ENCODE data around the gene UBXN2A. TPM values are rescaled to one million over a fixed set of nuclear protein-coding genes. Genes with fewer than 3 reads are reported as not detected.
A peak's percentile ranks its signal among the peaks of the same experiment; 100 is the strongest.

UBXN2A gene
- total and polyA plus RNA-seq, 3 donors from 2014 or later, result 9.4 to 18.4 (median 11.9) TPM

GRCh38 chr2:23940718-23941620 is 706 bp downstream of the UBXN2A start:
- H3K27me3 ChIP-seq, result no peaks in the 10 kb centered on the region
- DNase-seq, result peak; percentile 82
- intact Hi-C loops (cut with DNase I; ENCODE audit: low total_unique reads), result no loop called here
- peaks cover 19% of the 10 kb centered on the region for H3K4me1 ChIP-seq
- 0 to 1% methylated on average over 17 to 22 of the region's 46 CpGs for WGBS, 2 donors
- peak overlapping the region; percentile 91 to 97 for H3K27ac ChIP-seq
- no peak for TF ChIP-seq CTCF (IDR thresholded peaks at IDR 0.05)
- no peak for TF ChIP-seq POLR2A (IDR thresholded peaks at IDR 0.05)
- H3K36me3 ChIP-seq (ENCODE audit: low read depth, missing control alignments), result no peaks in the 10 kb centered on the region
- H3K4me3 ChIP-seq, result peak overlapping the region; percentile 80 to 84
- no peaks in the 10 kb centered on the region for H3K9me3 ChIP-seq

GRCh38 chr2:23941644-23942043 is 1.4 kb downstream of the UBXN2A start:
- 61 to 72% methylated on average over 8 of the region's 8 CpGs for WGBS, 2 donors
- Histone ChIP-seq H3K9me3 (no peaks in the 10 kb centered on the region), H3K4me1 (peaks cover 19% of the 10 kb centered on the region), H3K36me3 (ENCODE audit: low read depth, missing control alignments) (no peaks in the 10 kb centered on the region), H3K27ac (peak overlapping the region; percentile 91 to 97), H3K27me3 (no peaks in the 10 kb centered on the region), H3K4me3 (no peak overlapping the region)
- intact Hi-C loops (cut with DNase I; ENCODE audit: low total_unique reads), result no loop called here
- DNase-seq, result no peak
- TF ChIP-seq CTCF (IDR thresholded peaks at IDR 0.05), result no peak

GRCh38 chr2:23943666-23944065 is 3.4 kb downstream of the UBXN2A start:
- Histone ChIP-seq H3K4me1 (peaks cover 19% of the 10 kb centered on the region), H3K36me3 (ENCODE audit: low read depth, missing control alignments) (no peaks in the 10 kb centered on the region), H3K4me3 (no peak overlapping the region), H3K9me3 (no peaks in the 10 kb centered on the region), H3K27me3 (no peaks in the 10 kb centered on the region), H3K27ac (no peak overlapping the region)
- DNase-seq, result no peak
- WGBS, 2 donors, result 91 to 97% methylated on average over 11 of the region's 11 CpGs
- intact Hi-C loops (cut with DNase I; ENCODE audit: low total_unique reads), result no loop called here
- TF ChIP-seq CTCF (IDR thresholded peaks at IDR 0.05) (no peak), POLR2A (IDR thresholded peaks at IDR 0.05) (no peak)

GRCh38 chr2:23944527-23944926 is 4.3 kb downstream of the UBXN2A start:
- intact Hi-C loops (cut with DNase I; ENCODE audit: low total_unique reads), result no loop called here
- Histone ChIP-seq H3K36me3 (ENCODE audit: low read depth, missing control alignments) (no peaks in the 10 kb centered on the region), H3K27ac (no peak overlapping the region), H3K9me3 (no peaks in the 10 kb centered on the region), H3K4me1 (peaks cover 13% of the 10 kb centered on the region), H3K27me3 (no peaks in the 10 kb centered on the region), H3K4me3 (no peak overlapping the region)
- peak; percentile 73 for DNase-seq
- WGBS, 2 donors, result 52 to 58% methylated on average over 1 of the region's 1 CpG
- no peak for TF ChIP-seq CTCF (IDR thresholded peaks at IDR 0.05)
- no peak for TF ChIP-seq POLR2A (IDR thresholded peaks at IDR 0.05)

- no peaks in the 10 kb centered on the region for H3K36me3 ChIP-seq (ENCODE audit: low read depth, missing control alignments)
- no peak overlapping the region for H3K4me3 ChIP-seq
- intact Hi-C loops (cut with DNase I; ENCODE audit: low total_unique reads), result no loop called here
- peaks cover 13% of the 10 kb centered on the region for H3K4me1 ChIP-seq
- no peaks in the 10 kb centered on the region for H3K9me3 ChIP-seq
- TF ChIP-seq CTCF (IDR thresholded peaks at IDR 0.05) (no peak), POLR2A (IDR thresholded peaks at IDR 0.05) (no peak)
- no peaks in the 10 kb centered on the region for H3K27me3 ChIP-seq
- no peak overlapping the region for H3K27ac ChIP-seq
- DNase-seq, result no peak
Measured at GRCh38 chr2:23944976-23945375, 4.7 kb downstream of the UBXN2A start.
